NCI-H774 (cell line): ENCODE data around the gene SPOCK1.

Experiments
- DNase-seq: peaks from one replicate; lab custom pipeline; 2025; lab: John Stamatoyannopoulos, UW

The SPOCK1 gene

GRCh38 chr5:137492331-137492730, 6.8 kb downstream of the SPOCK1 start:
- no peak for DNase-seq

DNA sequence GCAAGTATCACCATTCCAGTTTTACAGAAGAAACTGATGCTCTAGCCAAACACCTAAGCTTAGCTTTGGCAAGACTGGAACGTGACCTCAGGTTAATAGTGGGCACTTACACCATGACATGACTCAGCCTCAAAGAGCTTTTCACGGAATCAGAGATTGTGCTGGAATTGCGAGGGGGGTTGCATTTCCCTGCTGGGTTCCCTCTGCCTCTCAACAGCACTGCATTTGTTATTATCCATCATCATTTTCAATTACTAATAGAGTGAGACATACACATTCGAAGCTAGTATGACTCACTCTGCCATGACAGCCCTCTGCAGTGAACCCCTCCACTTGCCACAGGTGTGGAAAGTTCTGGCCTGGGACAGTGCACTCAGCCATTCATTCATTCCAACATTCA, 8.0 kb downstream of the SPOCK1 start:
- no peak for DNase-seq

DNA sequence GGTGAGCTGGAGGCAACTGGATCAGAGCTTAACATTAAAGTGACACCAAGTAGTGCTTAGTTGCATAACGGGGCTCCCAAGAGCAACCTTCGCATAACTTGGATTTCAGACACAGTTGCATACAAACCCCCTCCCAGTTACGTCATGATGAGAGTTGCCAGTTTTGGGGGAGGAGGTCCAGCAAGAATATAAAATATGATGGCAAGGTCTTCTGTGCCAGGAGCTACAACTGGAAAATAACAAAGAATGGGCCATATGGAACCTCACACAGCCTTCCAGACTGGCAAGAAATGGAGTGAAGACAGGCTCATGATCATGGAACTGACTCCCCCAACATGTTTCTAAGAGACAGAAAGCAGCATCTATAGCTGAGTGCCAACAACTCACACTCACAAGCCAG, 8.5 kb downstream of the SPOCK1 start:
- no peak for DNase-seq

- no peak for DNase-seq
These were observed 10.2 kb downstream of the SPOCK1 start for GRCh38 chr5:137488974-137489373.

GRCh38 chr5:137488516-137488915, 10.6 kb downstream of the SPOCK1 start:
- DNase-seq: no peak

- no peak for DNase-seq
These were observed 11.5 kb downstream of the SPOCK1 start for GRCh38 chr5:137487600-137487999.

DNA sequence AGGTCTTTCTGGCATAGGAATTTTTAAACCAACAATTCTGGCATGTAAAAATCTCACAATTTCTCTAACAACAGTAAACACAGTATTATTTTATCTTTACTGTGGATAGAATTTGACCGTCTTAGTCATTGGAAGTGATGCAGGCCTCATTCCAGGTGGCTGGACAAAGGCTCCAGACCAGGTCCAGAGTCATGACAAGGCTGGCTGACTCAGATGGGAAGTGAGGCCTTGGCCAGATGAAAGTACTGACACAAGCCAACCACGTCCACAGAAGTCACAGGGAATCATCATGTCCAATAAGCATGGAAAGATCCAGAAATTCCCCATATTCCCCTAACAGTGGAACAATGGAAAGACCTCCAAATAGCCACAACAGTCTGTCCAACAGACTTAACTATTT, 12.4 kb downstream of the SPOCK1 start:
- DNase-seq: no peak

DNA sequence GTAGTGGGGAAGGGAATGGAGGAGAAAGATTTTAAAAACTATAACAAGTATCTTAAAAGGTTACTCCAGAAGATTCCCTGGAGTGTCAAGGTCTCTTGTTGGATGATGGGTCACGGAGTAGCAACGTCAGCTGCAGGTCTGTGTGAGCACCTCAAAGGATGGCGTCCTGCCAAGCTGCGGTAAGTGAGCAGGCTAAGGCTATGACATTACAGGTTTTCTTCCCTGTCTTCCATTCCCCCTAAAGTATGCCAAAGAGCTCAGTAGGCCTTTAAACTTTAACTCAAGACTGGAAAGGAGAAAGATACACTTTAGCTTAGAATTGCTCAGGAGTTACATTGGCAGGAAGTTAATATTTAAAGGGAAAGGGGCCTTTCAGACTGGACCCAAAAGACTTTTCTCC, 17.5 kb downstream of the SPOCK1 start:
- DNase-seq: no peak

GRCh38 chr5:137478043-137478442, 21.1 kb downstream of the SPOCK1 start:
- no peak for DNase-seq

GRCh38 chr5:137470921-137471220, 28.3 kb downstream of the SPOCK1 start:
- no peak for DNase-seq

DNA sequence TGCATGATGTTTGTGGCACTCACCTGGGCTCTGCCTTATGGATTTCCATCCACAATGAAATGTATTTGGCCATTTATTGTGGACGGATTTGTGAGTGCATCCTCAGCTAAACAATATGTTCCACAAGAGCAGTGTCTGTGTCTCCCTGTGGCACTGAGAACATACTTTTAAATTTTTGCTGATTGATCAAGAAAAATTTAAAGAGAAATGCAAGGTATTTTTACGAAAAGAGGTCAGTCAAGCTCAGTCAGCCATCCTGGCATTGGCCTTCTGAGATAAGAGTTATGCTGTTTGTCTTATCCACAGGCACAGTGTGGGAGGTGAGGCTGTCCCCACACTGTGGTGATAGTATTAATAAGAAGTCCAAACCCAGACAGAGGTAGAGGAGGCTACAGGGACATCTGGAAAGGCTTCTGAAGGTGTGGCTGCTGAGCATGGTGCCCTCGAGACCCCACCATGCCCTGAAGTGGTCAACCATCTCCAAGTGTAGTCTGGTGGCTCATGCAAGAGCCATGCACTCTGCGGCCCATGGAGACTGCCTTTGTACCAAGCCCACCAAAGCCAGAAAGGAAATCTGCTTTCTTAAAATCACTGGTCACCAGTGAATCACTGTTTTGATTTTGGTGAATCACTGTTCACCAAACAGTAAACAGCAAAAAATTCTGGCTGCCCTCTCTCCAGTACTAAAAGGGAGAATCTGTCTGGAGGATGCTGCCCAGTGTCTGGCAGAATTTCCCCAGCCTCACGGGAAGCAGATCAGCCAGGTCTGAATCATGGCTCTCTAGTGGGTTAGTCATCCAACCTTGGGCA, 28.8 kb downstream of the SPOCK1 start:
- DNase-seq: no peak

GRCh38 chr5:137466889-137467288, 32.2 kb downstream of the SPOCK1 start:
- DNase-seq: no peak

- no peak for DNase-seq
These were observed 33.2 kb downstream of the SPOCK1 start for GRCh38 chr5:137465930-137466329.

DNA sequence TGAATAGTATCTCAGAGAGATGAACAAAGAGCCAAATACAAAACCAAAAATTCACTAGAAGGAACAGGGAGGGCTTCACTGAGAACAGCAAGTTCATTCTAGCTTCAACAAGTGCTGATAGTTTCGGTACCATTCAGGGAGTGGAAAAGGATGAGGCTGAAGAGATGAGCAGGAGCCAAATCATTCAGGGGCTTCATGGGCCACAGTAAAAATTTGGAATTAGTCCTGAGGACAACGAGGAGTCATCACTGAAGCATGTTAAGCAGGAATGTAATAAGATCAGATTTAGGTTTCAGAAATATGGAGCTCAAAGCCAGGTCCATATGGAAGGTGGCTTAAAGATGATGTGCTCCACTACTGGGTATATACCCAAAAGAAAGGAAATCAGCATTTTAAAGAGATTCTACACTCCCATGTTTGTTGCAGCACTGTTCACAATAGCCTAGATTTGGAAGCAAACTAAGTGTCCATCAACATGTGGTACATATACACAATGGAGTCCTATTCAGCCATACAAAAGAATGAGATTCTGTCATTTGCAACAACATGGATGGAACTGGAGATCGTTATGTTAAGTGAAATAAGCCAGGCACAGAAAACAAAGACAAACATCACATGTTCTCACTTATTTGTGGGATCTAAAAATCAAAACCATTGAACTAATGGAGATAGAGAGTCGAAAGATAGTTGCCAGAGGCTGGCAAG, 36.2 kb downstream of the SPOCK1 start:
- no peak for DNase-seq

DNA sequence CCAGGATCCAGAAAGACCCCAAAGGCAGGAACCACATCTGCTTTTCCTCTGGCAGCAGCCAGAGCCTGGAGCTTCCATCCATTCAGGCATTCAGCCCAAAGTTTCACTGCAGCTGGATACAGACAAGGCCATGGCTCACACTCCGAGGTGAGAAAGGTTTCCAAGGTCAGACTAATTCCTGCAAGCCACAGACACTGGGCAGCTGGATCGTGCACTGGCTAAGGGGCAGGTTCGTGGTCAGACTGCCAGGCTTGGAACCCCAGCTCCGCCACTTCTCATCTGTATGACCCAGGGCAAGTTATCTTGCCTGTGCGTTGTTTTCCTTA, 36.9 kb downstream of the SPOCK1 start:
- no peak for DNase-seq

GRCh38 chr5:137461391-137462264, 37.5 kb downstream of the SPOCK1 start:
- peak; percentile 2 for DNase-seq

DNA sequence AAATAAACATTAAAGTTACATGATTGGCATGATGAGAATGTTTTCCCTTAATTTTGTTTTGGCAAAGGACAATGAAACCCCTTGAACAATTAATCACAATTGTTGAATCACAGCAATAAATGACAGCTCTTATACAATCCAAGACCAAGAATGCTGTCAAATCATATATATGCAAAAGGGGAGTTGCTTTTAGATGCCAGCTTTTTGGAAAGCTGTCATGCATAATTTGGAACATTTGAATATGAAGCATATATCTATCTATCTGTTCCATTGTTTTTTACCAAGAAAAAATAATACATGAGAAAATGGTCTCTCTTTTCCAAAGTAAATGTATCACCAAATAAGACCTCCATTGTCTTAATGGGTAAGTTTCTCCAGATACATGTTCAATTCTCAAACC, 44.5 kb downstream of the SPOCK1 start:
- DNase-seq: no peak

GRCh38 chr5:137453483-137454080, 45.5 kb downstream of the SPOCK1 start:
- DNase-seq: no peak

GRCh38 chr5:137450759-137451158, 48.4 kb downstream of the SPOCK1 start:
- no peak for DNase-seq

- DNase-seq: no peak
These were observed 50.3 kb downstream of the SPOCK1 start for GRCh38 chr5:137448868-137449267.

DNA sequence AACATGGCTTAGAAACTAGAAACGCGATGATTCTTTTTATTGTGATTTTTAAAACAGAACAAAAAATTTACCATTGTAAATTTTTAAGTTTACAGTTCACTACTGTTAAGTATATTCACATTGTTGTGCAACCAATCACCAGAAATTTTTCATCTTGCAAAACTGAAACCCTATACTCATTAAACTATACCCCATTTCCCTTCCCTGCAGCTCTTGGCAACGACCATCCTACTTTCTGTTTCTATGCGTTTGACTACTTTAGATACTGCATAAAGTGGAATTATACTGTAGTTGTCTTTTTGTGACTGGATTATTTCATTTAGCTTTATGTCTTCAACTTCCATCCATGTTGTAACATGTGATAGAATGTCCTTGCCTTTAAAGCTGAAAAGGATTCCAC, 52.5 kb downstream of the SPOCK1 start:
- DNase-seq: no peak

- no peak for DNase-seq
These were observed 53.0 kb downstream of the SPOCK1 start for GRCh38 chr5:137446151-137446550.

DNA sequence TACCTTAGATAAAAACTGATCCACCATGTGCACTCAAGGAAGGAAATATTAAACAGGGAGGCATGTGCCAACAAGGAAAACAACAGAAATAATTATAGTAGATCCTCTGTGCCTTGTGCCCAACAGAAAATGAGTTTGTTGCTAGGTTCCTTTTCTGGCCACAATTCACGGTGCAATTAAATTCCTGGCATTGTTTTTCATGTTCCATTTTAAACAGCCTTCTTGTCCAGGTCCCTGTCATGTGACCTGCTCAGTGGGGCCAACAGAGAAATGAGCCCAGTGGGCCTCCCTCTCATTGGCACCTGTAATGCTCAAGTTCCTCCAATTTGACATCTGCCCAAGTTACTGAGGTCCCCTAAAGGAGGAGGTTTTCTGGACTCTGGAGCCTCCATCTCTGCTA, 56.5 kb downstream of the SPOCK1 start:
- peak; percentile 30 for DNase-seq
